GM19328 (cell line): Measurements from ENCODE around the gene CXCL5.

Experiments
- ATAC-seq: cut with Tn5 transposase; IDR thresholded peaks from one replicate; pipeline ENCODE4 v1.9.1; 2021; ENCODE audit warnings: mild to moderate bottlenecking, moderate library complexity; ENCODE audit not compliant: unreplicated experiment

The CXCL5 gene

GRCh38 chr4:73998040-73999011 is at the start of gene CXCL5:
Gene CXCL5 (minus strand): TSS chr4:73998677. CDS start chr4:73998581, 96 bp downstream.
- ATAC-seq: no peak

GRCh38 chr4:74047152-74047551 is 48.7 kb upstream of the CXCL5 start:
- ATAC-seq: no peak

- ATAC-seq: no peak
These were observed 47.3 kb upstream of the CXCL5 start for GRCh38 chr4:74045772-74046171.

- no peak for ATAC-seq
These were observed 46.8 kb upstream of the CXCL5 start for GRCh38 chr4:74045247-74045646.

GRCh38 chr4:74044677-74045076 is 46.2 kb upstream of the CXCL5 start:
- no peak for ATAC-seq

GRCh38 chr4:74042681-74043080 is 44.2 kb upstream of the CXCL5 start:
- no peak for ATAC-seq

GRCh38 chr4:74041418-74041817 is 42.9 kb upstream of the CXCL5 start:
- ATAC-seq: no peak

- no peak for ATAC-seq
These were observed 40.9 kb upstream of the CXCL5 start for GRCh38 chr4:74039315-74039763.

GRCh38 chr4:74038425-74039314 is 40.2 kb upstream of the CXCL5 start, which contains the start of gene CXCL3:
Gene CXCL3 (minus strand): TSS chr4:74038689. CDS start chr4:74038611, 78 bp downstream.
- no peak for ATAC-seq

GRCh38 chr4:74038086-74038424 is 39.6 kb upstream of the CXCL5 start:
- ATAC-seq: no peak

- ATAC-seq: no peak
These were observed 38.8 kb upstream of the CXCL5 start for GRCh38 chr4:74037076-74037955.

GRCh38 chr4:74033739-74034138 is 35.3 kb upstream of the CXCL5 start:
- no peak for ATAC-seq

- no peak for ATAC-seq
These were observed 33.6 kb upstream of the CXCL5 start for GRCh38 chr4:74032064-74032463.

GRCh38 chr4:74031576-74031975 is 33.1 kb upstream of the CXCL5 start:
- ATAC-seq: no peak

GRCh38 chr4:74030285-74030684 is 31.8 kb upstream of the CXCL5 start:
- ATAC-seq: no peak

GRCh38 chr4:74028504-74028903 is 30.0 kb upstream of the CXCL5 start:
- no peak for ATAC-seq

GRCh38 chr4:74023709-74024108 is 25.2 kb upstream of the CXCL5 start:
- ATAC-seq: no peak

- ATAC-seq: no peak
These were observed 23.1 kb upstream of the CXCL5 start for GRCh38 chr4:74021601-74022000.

GRCh38 chr4:74018771-74019170 is 20.3 kb upstream of the CXCL5 start:
- no peak for ATAC-seq

- ATAC-seq: no peak
These were observed 19.6 kb upstream of the CXCL5 start for GRCh38 chr4:74018116-74018515.

GRCh38 chr4:74016068-74016467 is 17.6 kb upstream of the CXCL5 start:
- ATAC-seq: no peak
